Smooth muscle cell of trachea (primary cell): ENCODE results near the gene NR2C1. TPM values are rescaled to one million over a fixed set of nuclear protein-coding genes. Genes with fewer than 3 reads are reported as not detected.

ENCODE experiments used
- total RNA-seq: library from RNA; depleted of rRNA; stranded (reverse); fragments of >200 nt; gene quantifications from 2 replicates; pipeline ENCODE4 v1.2.1, GENCODE V29; 2014

The NR2C1 gene
- total RNA-seq = 21.0 and 28.9 TPM in 2 replicates

GRCh38 chr12:95072900-95073697 is at the start of gene NR2C1:
Gene NR2C1, minus strand, starts transcription at chr12:95073618. Its CDS starts 6,234 bp downstream, at chr12:95067384.

GRCh38 chr12:95003213-95003920 is 70.1 kb downstream of the NR2C1 start, which contains the start of gene NDUFA12:
Gene NDUFA12, minus strand, starts transcription at chr12:95003697. Its CDS starts 17 bp downstream, at chr12:95003680.

Other genes with a start within 250 kb of the NR2C1 start
- 53.9 and 176 TPM in 2 replicates for gene NDUFA12, start 69.9 kb downstream of the NR2C1 start, total RNA-seq
- 6.1 and 8.9 TPM in 2 replicates for gene FGD6, start 143.8 kb upstream of the NR2C1 start, total RNA-seq
- 81.2 and 107 TPM in 2 replicates for gene VEZT, start 144.2 kb upstream of the NR2C1 start, total RNA-seq